Memory B cell (primary cell): Measurements from ENCODE around the gene CD84.
"Not testable (repeated sequence)": the region's sequence is repeated elsewhere in the genome, so short reads cannot be mapped to it uniquely, and the experiment has no call there.

Experiments
- ATAC-seq: fragments of 150-1000 bp; cut with Tn5 transposase; 2 replicates; pipeline ENCODE4 v1.10.0; 2021; ENCODE audit warnings: low read depth, mild to moderate bottlenecking, moderate library complexity
- DNase-seq, 2 donors: peaks; one replicate each; pipeline ENCODE4 v3.0.0; 2022; ENCODE audit warnings: low spot score in 2 of 2
- H3K27ac Mint-ChIP-seq: one replicate; pipeline ENCODE4 v1.8.0; 2022; ENCODE audit warnings: mild to moderate bottlenecking, moderate library complexity, mixed read lengths
- H3K27me3 Mint-ChIP-seq: one replicate; pipeline ENCODE4 v1.8.0; 2022; ENCODE audit warnings: mixed read lengths
- H3K36me3 Mint-ChIP-seq: one replicate; pipeline ENCODE4 v1.8.0; 2022; ENCODE audit warnings: mild to moderate bottlenecking, mixed read lengths
- H3K4me1 Mint-ChIP-seq: one replicate; pipeline ENCODE4 v1.8.0; 2022; ENCODE audit warnings: mixed read lengths
- H3K4me3 Mint-ChIP-seq: one replicate; pipeline ENCODE4 v1.8.0; 2022; ENCODE audit warnings: mild to moderate bottlenecking, moderate library complexity, mixed read lengths
- H3K9me3 Mint-ChIP-seq: one replicate; pipeline ENCODE4 v1.8.0; 2022; ENCODE audit warnings: mixed read lengths

CD84 gene

DNA sequence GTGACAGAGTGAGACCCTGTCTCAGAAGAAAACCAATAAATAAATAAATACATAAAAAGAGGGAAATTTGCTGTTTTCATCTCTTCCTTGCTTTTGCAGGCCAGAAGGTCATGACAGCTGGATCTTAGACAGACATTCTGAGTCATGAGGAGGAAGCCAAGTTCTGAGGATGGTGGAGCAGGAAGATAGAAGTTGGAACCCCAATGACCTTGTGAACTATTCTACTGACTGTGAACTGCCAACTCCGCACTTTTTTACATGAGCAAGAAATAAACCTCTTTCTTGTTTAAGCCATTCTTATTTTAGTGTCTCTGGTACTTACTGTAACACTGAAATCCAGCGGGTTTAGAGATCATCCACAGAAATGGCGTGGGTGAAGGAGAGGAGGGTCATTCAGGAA, 8.5 kb downstream of the CD84 start:
- Mint-ChIP-seq H3K36me3 (peaks cover 24% of the 10 kb centered on the region), H3K27ac (no peak overlapping the region), H3K4me3 (no peak overlapping the region), H3K9me3 (peaks cover 4% of the 10 kb centered on the region), H3K27me3 (no peaks in the 10 kb centered on the region), H3K4me1 (peaks cover 49% of the 10 kb centered on the region)
- ATAC-seq (no peak), DNase-seq (no peak)

DNA sequence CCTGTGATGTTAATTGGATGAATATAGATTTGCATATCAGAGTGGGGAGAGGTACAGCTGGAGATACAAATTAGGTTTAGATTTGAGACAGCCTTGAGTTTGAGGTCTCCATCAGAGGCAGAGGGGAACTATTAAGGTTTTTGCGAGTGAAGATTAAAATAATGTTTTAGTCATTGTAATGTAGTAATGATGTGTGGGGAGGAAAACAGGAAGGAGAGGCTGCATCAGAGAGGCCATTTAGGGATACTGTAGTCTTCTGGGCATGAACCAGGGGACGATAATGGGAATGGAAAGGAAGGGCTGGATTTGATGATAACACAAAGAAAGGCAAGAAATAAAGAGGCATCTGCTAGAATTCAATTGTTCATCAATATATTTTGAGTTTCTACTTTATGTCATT, 9.5 kb downstream of the CD84 start:
- Mint-ChIP-seq H3K9me3 (peaks cover 4% of the 10 kb centered on the region), H3K4me1 (peaks cover 42% of the 10 kb centered on the region), H3K27me3 (no peaks in the 10 kb centered on the region), H3K36me3 (peaks cover 32% of the 10 kb centered on the region), H3K27ac (no peak overlapping the region), H3K4me3 (no peak overlapping the region)
- no peak for DNase-seq
- no peak for ATAC-seq

- H3K9me3 Mint-ChIP-seq, result peaks cover 7% of the 10 kb centered on the region
- no peak for DNase-seq
- peak; percentile 42 for ATAC-seq
These were observed 11.2 kb downstream of the CD84 start for GRCh38 chr1:160567858-160568682.

GRCh38 chr1:160567341-160567740, 12.0 kb downstream of the CD84 start:
- peak overlapping the region; percentile 22 for H3K27ac Mint-ChIP-seq
- no peak overlapping the region for H3K4me3 Mint-ChIP-seq
- no peaks in the 10 kb centered on the region for H3K27me3 Mint-ChIP-seq
- H3K36me3 Mint-ChIP-seq, result peaks cover 41% of the 10 kb centered on the region
- DNase-seq, result no peak
- peaks cover 39% of the 10 kb centered on the region for H3K4me1 Mint-ChIP-seq
- H3K9me3 Mint-ChIP-seq, result peaks cover 10% of the 10 kb centered on the region
- no peak for ATAC-seq

More at GRCh38 chr1:160567858-160568682, 11.2 kb downstream of the CD84 start:
- Mint-ChIP-seq H3K4me1 (peaks cover 39% of the 10 kb centered on the region), H3K4me3 (peak overlapping the region; percentile 3), H3K27ac (peak overlapping the region; percentile 19), H3K27me3 (no peaks in the 10 kb centered on the region), H3K36me3 (peaks cover 37% of the 10 kb centered on the region)

DNA sequence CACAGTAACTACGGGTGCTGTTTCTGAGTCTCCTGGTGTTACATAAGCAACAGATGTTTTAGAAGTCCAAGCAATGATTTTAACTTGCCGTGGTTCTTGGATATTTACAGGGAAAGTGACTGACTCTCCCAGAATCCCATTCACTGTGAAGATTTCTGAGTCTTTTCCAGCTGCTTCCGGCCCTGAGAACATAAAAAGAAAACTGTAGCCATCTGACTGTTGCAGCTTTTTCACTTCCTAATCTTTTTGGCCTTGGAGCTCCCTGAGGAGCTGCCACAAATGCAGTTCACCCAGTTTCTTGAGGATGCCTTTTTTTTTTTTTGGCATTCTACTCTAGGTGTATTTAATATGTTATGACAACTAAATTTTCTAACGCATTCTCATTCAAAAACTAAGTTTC, 13.7 kb downstream of the CD84 start:
- Mint-ChIP-seq H3K9me3 (peaks cover 8% of the 10 kb centered on the region), H3K27ac (no peak overlapping the region), H3K4me1 (peaks cover 43% of the 10 kb centered on the region), H3K36me3 (peaks cover 41% of the 10 kb centered on the region), H3K27me3 (no peaks in the 10 kb centered on the region), H3K4me3 (no peak overlapping the region)
- no peak for DNase-seq
- ATAC-seq, result no peak

DNA sequence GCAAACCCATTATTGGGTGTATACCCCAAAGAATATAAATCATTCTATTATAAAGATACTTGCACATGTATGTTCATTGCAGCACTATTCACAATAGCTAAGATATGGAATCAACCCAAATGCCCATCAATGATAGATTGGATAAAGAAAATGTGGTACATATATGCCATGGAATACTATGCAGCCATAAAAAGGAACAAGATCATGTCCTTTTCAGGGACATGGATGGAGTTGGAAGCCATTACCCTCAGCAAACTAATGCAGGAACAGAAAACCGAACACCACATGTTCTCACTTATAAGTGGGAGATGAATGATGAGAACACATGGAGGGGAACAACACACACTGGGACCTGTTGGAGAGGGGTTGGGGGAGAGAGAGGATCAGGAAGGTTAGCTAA, 16.1 kb downstream of the CD84 start:
- H3K27me3 Mint-ChIP-seq, H3K4me3 Mint-ChIP-seq, H3K27ac Mint-ChIP-seq, DNase-seq, H3K9me3 Mint-ChIP-seq, ATAC-seq: not testable (repeated sequence)
- Mint-ChIP-seq H3K4me1 (peaks cover 51% of the 10 kb centered on the region), H3K36me3 (peaks cover 52% of the 10 kb centered on the region)

GRCh38 chr1:160562745-160563144, 16.6 kb downstream of the CD84 start:
- not testable (repeated sequence) for H3K27ac Mint-ChIP-seq

GRCh38 chr1:160560806-160561205, 18.5 kb downstream of the CD84 start:
- H3K36me3 Mint-ChIP-seq, result peaks cover 51% of the 10 kb centered on the region

More at GRCh38 chr1:160562745-160563144, 16.6 kb downstream of the CD84 start:
- H3K9me3 Mint-ChIP-seq, H3K4me3 Mint-ChIP-seq, H3K27me3 Mint-ChIP-seq, ATAC-seq, DNase-seq: not testable (repeated sequence)
- Mint-ChIP-seq H3K36me3 (peaks cover 52% of the 10 kb centered on the region), H3K4me1 (peaks cover 47% of the 10 kb centered on the region)

DNA sequence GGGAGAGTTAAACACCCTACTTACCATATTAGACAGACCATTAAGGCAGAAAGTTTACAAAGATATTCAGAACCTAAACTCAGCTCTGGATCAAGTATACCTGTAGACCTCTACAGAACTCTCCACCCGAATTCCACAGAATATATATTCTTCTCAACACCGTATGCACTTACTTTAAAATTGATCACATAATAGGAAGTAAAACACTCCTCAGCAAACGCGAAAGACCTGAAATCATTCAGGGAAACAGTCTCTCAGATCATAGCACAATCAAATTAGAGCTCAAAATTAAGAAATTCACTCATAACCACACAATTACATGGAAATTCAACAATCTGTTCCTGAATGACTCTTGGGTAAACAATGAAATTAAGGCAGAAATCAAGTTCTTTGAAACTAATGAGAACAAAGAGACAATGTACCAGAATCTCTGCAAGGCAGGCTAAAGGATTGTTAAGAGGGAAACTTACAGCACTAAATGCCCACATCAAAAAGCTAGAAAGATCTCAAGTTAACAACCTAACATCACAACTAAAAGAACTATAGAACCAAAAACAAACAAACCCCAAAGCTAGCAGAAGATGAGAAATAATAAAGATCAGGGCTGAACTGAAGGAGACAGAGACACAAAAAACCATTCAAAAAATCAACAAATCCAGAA, 19.1 kb downstream of the CD84 start:
- peaks cover 8% of the 10 kb centered on the region for H3K9me3 Mint-ChIP-seq
- peak overlapping the region; percentile 24 for H3K27ac Mint-ChIP-seq
- H3K4me1 Mint-ChIP-seq, result peaks cover 41% of the 10 kb centered on the region
- ATAC-seq (no peak), DNase-seq (no peak)
- H3K36me3 Mint-ChIP-seq, result peaks cover 48% of the 10 kb centered on the region
- H3K27me3 Mint-ChIP-seq, result no peaks in the 10 kb centered on the region
- no peak overlapping the region for H3K4me3 Mint-ChIP-seq

More at GRCh38 chr1:160560806-160561205, 18.5 kb downstream of the CD84 start:
- ATAC-seq (no peak), DNase-seq (no peak)
- Mint-ChIP-seq H3K27me3 (no peaks in the 10 kb centered on the region), H3K4me3 (peak overlapping the region; percentile 25), H3K27ac (peak overlapping the region; percentile 24), H3K4me1 (peaks cover 41% of the 10 kb centered on the region), H3K9me3 (peaks cover 8% of the 10 kb centered on the region)

- not testable (repeated sequence) for H3K4me3 Mint-ChIP-seq, H3K27ac Mint-ChIP-seq, DNase-seq, ATAC-seq, H3K27me3 Mint-ChIP-seq, H3K9me3 Mint-ChIP-seq
- peaks cover 41% of the 10 kb centered on the region for H3K36me3 Mint-ChIP-seq
- peaks cover 35% of the 10 kb centered on the region for H3K4me1 Mint-ChIP-seq
These were observed 19.9 kb downstream of the CD84 start for GRCh38 chr1:160559437-160559836.

DNA sequence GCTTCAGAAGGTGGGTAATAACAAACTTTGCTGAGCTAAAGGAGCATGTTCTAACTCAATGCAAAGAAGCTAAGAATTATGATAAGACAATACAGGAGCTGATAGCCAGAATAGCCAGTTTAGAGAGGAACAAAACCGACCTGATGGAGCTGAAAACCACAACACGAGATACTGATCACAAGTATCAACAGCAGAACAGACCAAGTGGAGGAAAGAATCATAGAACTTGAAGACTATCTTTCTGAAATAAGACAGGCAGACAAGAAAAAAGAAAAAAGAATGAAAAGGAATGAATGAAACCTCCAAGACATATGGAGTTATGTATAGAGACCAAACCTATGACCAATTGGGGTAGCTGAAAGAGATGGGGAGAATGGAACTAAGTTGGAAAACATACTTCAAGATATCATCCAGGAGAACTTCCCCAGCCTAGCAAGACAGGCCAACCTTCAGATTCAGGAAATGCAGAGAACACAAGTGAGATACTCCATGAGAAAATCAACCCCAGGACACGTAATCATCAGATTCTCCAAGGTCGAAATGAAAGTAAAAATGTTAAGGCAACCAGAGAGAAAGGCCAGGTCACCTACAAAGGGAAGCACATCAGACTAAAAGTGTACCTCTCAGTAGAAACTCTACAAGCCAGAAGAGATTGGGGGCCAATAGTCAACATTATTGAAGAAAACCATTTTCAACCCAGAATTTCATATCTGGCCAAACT, 20.5 kb downstream of the CD84 start:
- Mint-ChIP-seq H3K27ac (peak overlapping the region; percentile 16), H3K36me3 (peaks cover 43% of the 10 kb centered on the region), H3K4me1 (peaks cover 39% of the 10 kb centered on the region), H3K9me3 (peaks cover 8% of the 10 kb centered on the region), H3K4me3 (no peak overlapping the region), H3K27me3 (no peaks in the 10 kb centered on the region)
- DNase-seq (no peak), ATAC-seq (no peak)

DNA sequence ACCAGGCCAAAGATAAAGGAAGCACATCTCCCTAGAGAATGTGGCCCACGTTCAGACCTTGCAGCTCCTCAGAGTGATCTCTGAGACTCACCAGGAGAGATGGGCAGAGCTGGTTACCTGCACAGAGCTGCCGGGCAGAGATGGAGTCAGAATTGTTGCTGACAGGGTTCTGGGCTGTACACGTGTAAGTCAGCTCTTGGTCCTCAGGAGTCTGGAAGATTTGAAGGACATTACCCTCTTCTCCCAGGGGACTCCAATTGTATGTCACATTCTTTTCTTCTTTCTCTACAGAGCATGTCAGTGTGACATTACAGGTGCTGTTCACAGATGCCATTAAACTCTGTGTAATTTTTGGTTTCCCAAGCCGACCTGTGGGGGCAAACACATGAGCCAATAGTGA, 25.5 kb downstream of the CD84 start:
- no peak for ATAC-seq
- H3K36me3 Mint-ChIP-seq, result peaks cover 26% of the 10 kb centered on the region

GRCh38 chr1:160552425-160552824, 26.9 kb downstream of the CD84 start:
- no peak overlapping the region for H3K4me3 Mint-ChIP-seq

More for the DNA sequence above, 25.5 kb downstream of the CD84 start:
- Mint-ChIP-seq H3K9me3 (no peaks in the 10 kb centered on the region), H3K4me3 (no peak overlapping the region), H3K27ac (peak overlapping the region; percentile 60), H3K4me1 (peaks cover 40% of the 10 kb centered on the region), H3K27me3 (no peaks in the 10 kb centered on the region)
- no peak for DNase-seq

DNA sequence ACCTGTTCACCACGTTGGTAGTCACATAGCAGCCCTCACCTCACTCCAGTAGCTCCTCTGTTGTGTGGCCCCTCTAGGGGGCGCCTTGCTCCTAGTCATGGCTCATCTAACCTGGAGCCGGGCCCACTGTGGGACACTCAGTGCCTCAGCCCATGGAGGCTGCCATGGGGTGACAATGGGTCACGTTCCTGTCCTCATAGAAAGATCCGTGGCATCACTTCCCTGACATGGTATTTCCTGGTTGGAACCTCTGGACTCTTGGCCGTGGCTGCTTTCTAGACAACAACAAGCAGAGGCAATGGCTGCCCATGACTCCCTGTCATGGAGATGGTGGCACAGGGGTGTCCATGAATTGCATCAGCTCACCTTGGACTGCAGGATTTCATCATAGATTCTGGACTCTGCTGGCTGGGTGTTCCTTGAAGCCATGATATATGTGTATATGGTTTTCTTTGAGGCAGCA, 28.7 kb downstream of the CD84 start:
- Mint-ChIP-seq H3K4me3 (no peak overlapping the region), H3K27me3 (no peaks in the 10 kb centered on the region), H3K4me1 (peaks cover 63% of the 10 kb centered on the region), H3K27ac (peak overlapping the region; percentile 50), H3K36me3 (peaks cover 24% of the 10 kb centered on the region), H3K9me3 (no peaks in the 10 kb centered on the region)
- no peak for DNase-seq
- no peak for ATAC-seq

More at GRCh38 chr1:160552425-160552824, 26.9 kb downstream of the CD84 start:
- no peaks in the 10 kb centered on the region for H3K27me3 Mint-ChIP-seq
- no peaks in the 10 kb centered on the region for H3K9me3 Mint-ChIP-seq
- DNase-seq, result no peak
- peaks cover 23% of the 10 kb centered on the region for H3K36me3 Mint-ChIP-seq
- no peak for ATAC-seq
- peaks cover 49% of the 10 kb centered on the region for H3K4me1 Mint-ChIP-seq
- peak overlapping the region; percentile 60 for H3K27ac Mint-ChIP-seq
